Smooth muscle cell (in vitro differentiated cells): Measurements from ENCODE around the gene CELSR1. TPM values are rescaled to one million over a fixed set of nuclear protein-coding genes. Genes with fewer than 3 reads are reported as not detected.

Source experiments
- DNase-seq: peaks from one replicate; lab custom pipeline; 2025; ENCODE audit not compliant: unreplicated experiment; lab: John Stamatoyannopoulos, UW
- H2AFZ ChIP-seq: fragments of 200-600 bp; sonication (generic); 2 replicates; pipeline ENCODE4 v1.6.0; 2016; ENCODE audit warnings: antibody characterized with exemption, low read depth, mild to moderate bottlenecking
- H3F3A ChIP-seq: fragments of 200-600 bp; sonication (generic); 2 replicates; pipeline ENCODE4 v1.6.0; 2017; ENCODE audit warnings: antibody characterized with exemption, low read depth
- H3K27ac ChIP-seq: fragments of 200-600 bp; sonication (generic); 2 replicates; pipeline ENCODE4 v1.5.1; 2016; ENCODE audit warnings: low read depth, mild to moderate bottlenecking
- H3K27me3 ChIP-seq: fragments of 200-600 bp; sonication (generic); 2 replicates; pipeline ENCODE4 v1.6.1; 2016; ENCODE audit warnings: low read depth, mild to moderate bottlenecking
- H3K36me3 ChIP-seq: fragments of 200-600 bp; sonication (generic); 2 replicates; pipeline ENCODE4 v1.5.1; 2016; ENCODE audit warnings: low read depth
- H3K4me1 ChIP-seq: fragments of 200-600 bp; sonication (generic); 2 replicates; pipeline ENCODE4 v1.5.1; 2016; ENCODE audit warnings: low read depth
- H3K4me2 ChIP-seq: fragments of 200-600 bp; sonication (generic); 2 replicates; pipeline ENCODE4 v1.6.0; 2016; ENCODE audit warnings: mild to moderate bottlenecking
- H3K4me3 ChIP-seq: fragments of 200-600 bp; sonication (generic); 2 replicates; pipeline ENCODE4 v1.5.1; 2016; ENCODE audit warnings: mild to moderate bottlenecking
- H3K79me2 ChIP-seq: fragments of 200-600 bp; sonication (generic); 2 replicates; pipeline ENCODE4 v1.6.0; 2016; ENCODE audit warnings: low read depth, mild to moderate bottlenecking
- H3K9ac ChIP-seq: fragments of 200-600 bp; sonication (generic); 2 replicates; pipeline ENCODE4 v1.6.0; 2016; ENCODE audit warnings: low read depth
- H3K9me3 ChIP-seq: fragments of 200-600 bp; sonication (generic); replicated peaks from 2 replicates; pipeline ENCODE4 v1.5.1; 2016; ENCODE audit warnings: low read depth
- H4K20me1 ChIP-seq: fragments of 200-600 bp; sonication (generic); 2 replicates; pipeline ENCODE4 v1.6.0; 2016; ENCODE audit warnings: low read depth
- CTCF ChIP-seq: fragments of 200-600 bp; sonication (generic); IDR thresholded peaks from 2 replicates; pipeline ENCODE4 v1.5.1; 2017; ENCODE audit warnings: borderline replicate concordance, mild to moderate bottlenecking, antibody characterized with exemption; ENCODE audit not compliant: insufficient read depth, poor library complexity, severe bottlenecking
- WGBS: methylation state at CpG from one replicate; pipeline ENCODE4 v1.1.7; 2016; ENCODE audit warnings: low lambda C conversion rate; 5-methylcytosine and 5-hydroxymethylcytosine counted together
- polyA plus RNA-seq: library from polyadenylated mRNA; unstranded; fragments of >200 nt; fragmentation: Nextera tagmentation; extraction: Ambion mirVana; gene quantifications from 2 replicates; pipeline ENCODE4 v1.2.1, GENCODE V29; 2016
- total RNA-seq: library from RNA; depleted of rRNA; stranded (reverse); fragments of >200 nt; gene quantifications from 2 replicates; pipeline ENCODE4 v1.2.3, GENCODE V29; 2014

CELSR1 gene
- total and polyA plus RNA-seq, 2 experiments from 2014 or later, result 3.6 to 15.2 TPM

GRCh38 chr22:46346680-46347405 lies 190.6 kb downstream of the CELSR1 start:
- H3K9me3 ChIP-seq, result no peaks in the 10 kb centered on the region
- no peak for DNase-seq
- no peak overlapping the region for H3K4me3 ChIP-seq
- H3K9ac ChIP-seq, result no peak overlapping the region
- peaks cover 54% of the 10 kb centered on the region for H4K20me1 ChIP-seq
- H3K27ac ChIP-seq, result no peak overlapping the region
- H3K4me1 ChIP-seq, result no peaks in the 10 kb centered on the region
- peaks cover 4% of the 10 kb centered on the region for H3K79me2 ChIP-seq
- no peak for TF ChIP-seq CTCF
- peaks cover 9% of the 10 kb centered on the region for H3K36me3 ChIP-seq
- whole genome bisulfite sequencing, result 97% methylated on average over 19 of the region's 19 CpGs
- H3K4me2 ChIP-seq, result no peak overlapping the region
- H3K27me3 ChIP-seq, result no peaks in the 10 kb centered on the region
- no peak overlapping the region for H2AFZ ChIP-seq
- no peaks in the 10 kb centered on the region for H3F3A ChIP-seq

- no peak overlapping the region for H3K9ac ChIP-seq
- H2AFZ ChIP-seq, result no peak overlapping the region
- no peaks in the 10 kb centered on the region for H3K9me3 ChIP-seq
- no peak overlapping the region for H3K4me3 ChIP-seq
- H3K4me1 ChIP-seq, result peaks cover 5% of the 10 kb centered on the region
- peaks cover 17% of the 10 kb centered on the region for H3K36me3 ChIP-seq
- H3F3A ChIP-seq, result no peaks in the 10 kb centered on the region
- H3K79me2 ChIP-seq, result peaks cover 38% of the 10 kb centered on the region
- H3K27me3 ChIP-seq, result no peaks in the 10 kb centered on the region
- H4K20me1 ChIP-seq, result peaks cover 46% of the 10 kb centered on the region
- no peak for TF ChIP-seq CTCF
- no peak for DNase-seq
- no peak overlapping the region for H3K27ac ChIP-seq
- no peak overlapping the region for H3K4me2 ChIP-seq
- 98% methylated on average over 13 of the region's 13 CpGs for WGBS
Observed at GRCh38 chr22:46340676-46341075, 196.7 kb downstream of the CELSR1 start.

- Histone ChIP-seq H3K4me1 (peaks cover 8% of the 10 kb centered on the region), H3K79me2 (peaks cover 39% of the 10 kb centered on the region), H2AFZ (no peak overlapping the region), H3K9ac (no peak overlapping the region), H3K36me3 (peaks cover 17% of the 10 kb centered on the region), H3K4me3 (no peak overlapping the region), H3K27ac (no peak overlapping the region), H3F3A (peaks cover 5% of the 10 kb centered on the region), H3K27me3 (no peaks in the 10 kb centered on the region), H3K9me3 (no peaks in the 10 kb centered on the region), H3K4me2 (no peak overlapping the region), H4K20me1 (peaks cover 43% of the 10 kb centered on the region)
- 97% methylated on average over 5 of the region's 5 CpGs for WGBS
- DNase-seq, result no peak
- TF ChIP-seq CTCF, result no peak
Observed at GRCh38 chr22:46339956-46340355, 197.5 kb downstream of the CELSR1 start.

- Histone ChIP-seq H2AFZ (no peak overlapping the region), H3K27ac (no peak overlapping the region), H3K79me2 (peaks cover 39% of the 10 kb centered on the region), H4K20me1 (peaks cover 36% of the 10 kb centered on the region), H3K9me3 (no peaks in the 10 kb centered on the region), H3K4me3 (no peak overlapping the region), H3F3A (peaks cover 8% of the 10 kb centered on the region), H3K4me2 (no peak overlapping the region), H3K36me3 (peaks cover 17% of the 10 kb centered on the region), H3K27me3 (no peaks in the 10 kb centered on the region), H3K4me1 (peaks cover 12% of the 10 kb centered on the region), H3K9ac (no peak overlapping the region)
- no peak for DNase-seq
- 97% methylated on average over 8 of the region's 8 CpGs for WGBS
- no peak for TF ChIP-seq CTCF
Observed at GRCh38 chr22:46338636-46339035, 198.8 kb downstream of the CELSR1 start.
